ENCODE data around the gene KRTAP10-1.

KRTAP10-1 gene

DNA sequence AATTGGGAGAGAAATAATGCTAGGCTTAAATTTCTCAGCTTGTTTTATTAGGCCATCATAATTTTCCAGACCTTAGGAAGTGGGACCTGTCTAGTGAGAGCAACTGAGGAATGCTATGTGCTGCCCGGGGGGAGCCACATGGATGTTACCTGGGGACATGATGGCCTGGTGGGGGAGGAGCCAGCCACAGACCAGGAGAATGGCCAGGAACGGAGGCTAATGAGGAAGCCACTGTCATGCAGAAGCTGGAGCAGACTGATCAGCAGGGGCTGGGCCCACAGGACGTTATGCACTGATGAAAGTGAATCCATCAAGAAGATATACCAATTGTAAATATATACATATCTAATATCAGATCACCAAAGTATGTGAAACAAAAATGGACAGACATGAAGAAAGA, 4.6 kb upstream of the KRTAP10-1 start:
- H3K4me3 ChIP-seq (ENCODE audit: low read depth, low read length) = no peak overlapping the region
- TF ChIP-seq, protein P1, sequence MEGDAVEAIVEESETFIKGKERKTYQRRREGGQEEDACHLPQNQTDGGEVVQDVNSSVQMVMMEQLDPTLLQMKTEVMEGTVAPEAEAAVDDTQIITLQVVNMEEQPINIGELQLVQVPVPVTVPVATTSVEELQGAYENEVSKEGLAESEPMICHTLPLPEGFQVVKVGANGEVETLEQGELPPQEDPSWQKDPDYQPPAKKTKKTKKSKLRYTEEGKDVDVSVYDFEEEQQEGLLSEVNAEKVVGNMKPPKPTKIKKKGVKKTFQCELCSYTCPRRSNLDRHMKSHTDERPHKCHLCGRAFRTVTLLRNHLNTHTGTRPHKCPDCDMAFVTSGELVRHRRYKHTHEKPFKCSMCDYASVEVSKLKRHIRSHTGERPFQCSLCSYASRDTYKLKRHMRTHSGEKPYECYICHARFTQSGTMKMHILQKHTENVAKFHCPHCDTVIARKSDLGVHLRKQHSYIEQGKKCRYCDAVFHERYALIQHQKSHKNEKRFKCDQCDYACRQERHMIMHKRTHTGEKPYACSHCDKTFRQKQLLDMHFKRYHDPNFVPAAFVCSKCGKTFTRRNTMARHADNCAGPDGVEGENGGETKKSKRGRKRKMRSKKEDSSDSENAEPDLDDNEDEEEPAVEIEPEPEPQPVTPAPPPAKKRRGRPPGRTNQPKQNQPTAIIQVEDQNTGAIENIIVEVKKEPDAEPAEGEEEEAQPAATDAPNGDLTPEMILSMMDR (IDR thresholded peaks at IDR 0.05; ENCODE audit: insufficient read depth, low read depth, low read length, missing control alignments) = no peak
- DNase-seq (ENCODE audit: low read depth) = no peak

DNA sequence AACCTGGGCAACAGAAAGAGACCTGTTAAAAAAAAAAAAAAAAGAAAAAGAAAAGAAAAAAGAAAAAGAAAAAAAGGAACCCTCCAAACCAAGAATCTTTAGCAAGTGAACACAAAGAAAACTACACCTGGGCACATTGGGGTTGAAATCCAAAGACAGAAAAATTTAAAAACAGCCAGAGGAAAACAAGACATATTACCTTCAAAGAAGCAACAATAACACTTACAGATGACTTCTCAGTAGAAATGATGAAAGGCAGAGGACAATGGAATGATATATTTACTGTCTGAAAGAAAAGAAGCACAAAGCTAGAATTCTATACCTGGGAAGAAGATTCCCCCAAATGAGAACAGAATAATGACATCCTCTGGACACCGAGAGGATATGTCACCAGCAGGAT, 2.7 kb upstream of the KRTAP10-1 start:
- DNase-seq (ENCODE audit: low read depth) = no peak
- TF ChIP-seq, protein P1 (IDR thresholded peaks at IDR 0.05; ENCODE audit: insufficient read depth, low read depth, low read length, missing control alignments) = no peak
- no peak overlapping the region for H3K4me3 ChIP-seq (ENCODE audit: low read depth, low read length)

- no peak overlapping the region for H3K4me3 ChIP-seq (ENCODE audit: low read depth, low read length)
- no peak for DNase-seq (ENCODE audit: low read depth)
- TF ChIP-seq, protein P1 (IDR thresholded peaks at IDR 0.05; ENCODE audit: insufficient read depth, low read depth, low read length, missing control alignments) = no peak
Measured at GRCh38 chr21:44540741-44541288, 820 bp upstream of the KRTAP10-1 start.

DNA sequence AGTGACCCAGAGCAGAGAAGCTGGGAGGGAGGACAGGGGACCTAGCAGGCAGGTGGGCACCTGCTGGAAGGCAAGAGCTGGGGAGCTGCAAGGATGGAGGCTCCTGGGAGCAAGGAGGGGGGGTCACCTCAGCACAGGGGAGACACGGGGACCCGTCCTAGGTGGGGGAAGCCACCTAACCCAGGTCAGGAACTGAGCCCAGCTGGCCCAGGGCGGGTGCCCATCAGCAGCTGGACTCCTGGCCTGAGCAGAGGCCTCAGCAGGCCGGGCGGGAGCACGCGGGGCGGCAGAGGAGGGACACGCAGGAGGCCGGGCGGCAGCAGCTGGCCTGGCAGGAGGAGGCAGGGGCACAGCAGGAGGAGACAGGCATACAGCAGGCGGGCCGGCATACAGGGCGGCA, 949 bp downstream of the KRTAP10-1 start:
- H3K4me3 ChIP-seq (ENCODE audit: low read depth, low read length) = no peak overlapping the region
- DNase-seq (ENCODE audit: low read depth) = no peak
- TF ChIP-seq, protein P1 (IDR thresholded peaks at IDR 0.05; ENCODE audit: insufficient read depth, low read depth, low read length, missing control alignments) = no peak

- no peak for DNase-seq (ENCODE audit: low read depth)
- TF ChIP-seq, protein P1 (IDR thresholded peaks at IDR 0.05; ENCODE audit: insufficient read depth, low read depth, low read length, missing control alignments) = no peak
- H3K4me3 ChIP-seq (ENCODE audit: low read depth, low read length) = no peak overlapping the region
Measured at GRCh38 chr21:44537930-44538911, 1.8 kb downstream of the KRTAP10-1 start.

- TF ChIP-seq, protein P1 (IDR thresholded peaks at IDR 0.05; ENCODE audit: insufficient read depth, low read depth, low read length, missing control alignments) = no peak
- DNase-seq (ENCODE audit: low read depth) = no peak
- no peak overlapping the region for H3K4me3 ChIP-seq (ENCODE audit: low read depth, low read length)
Measured at GRCh38 chr21:44535963-44536362, 4.0 kb downstream of the KRTAP10-1 start.

Measured in GM12865 (cell line).